KG1 (cell line): ENCODE data around the gene IGFBP3.

Source experiments
- DNase-seq: peaks from one replicate; lab custom pipeline; 2025; lab: John Stamatoyannopoulos, UW

Gene IGFBP3

GRCh38 chr7:45922810-45923209 lies 1.7 kb upstream of the IGFBP3 start:
- DNase-seq, result no peak

GRCh38 chr7:45921699-45922519 lies 837 bp upstream of the IGFBP3 start:
- DNase-seq, result peak; percentile 7

GRCh38 chr7:45921381-45921698 lies 268 bp upstream of the IGFBP3 start:
- DNase-seq, result no peak

- DNase-seq, result no peak
These were observed 1.0 kb downstream of the IGFBP3 start for GRCh38 chr7:45919993-45920459.

- DNase-seq, result no peak
These were observed 1.8 kb downstream of the IGFBP3 start for GRCh38 chr7:45919231-45919784.

GRCh38 chr7:45918556-45918955 lies 2.5 kb downstream of the IGFBP3 start:
- DNase-seq, result no peak

- peak; percentile 4 for DNase-seq
These were observed 3.4 kb downstream of the IGFBP3 start for GRCh38 chr7:45917658-45918057.

- DNase-seq, result no peak
These were observed 4.0 kb downstream of the IGFBP3 start for GRCh38 chr7:45917064-45917463.

GRCh38 chr7:45915606-45916005 lies 5.5 kb downstream of the IGFBP3 start:
- DNase-seq, result no peak

- DNase-seq, result no peak
These were observed 6.2 kb downstream of the IGFBP3 start for GRCh38 chr7:45914911-45915310.

GRCh38 chr7:45912972-45913371 lies 8.1 kb downstream of the IGFBP3 start:
- DNase-seq, result no peak

- DNase-seq, result no peak
These were observed 9.8 kb downstream of the IGFBP3 start for GRCh38 chr7:45911311-45911710.

GRCh38 chr7:45910855-45911254 lies 10.2 kb downstream of the IGFBP3 start:
- DNase-seq, result no peak

- DNase-seq, result no peak
These were observed 11.5 kb downstream of the IGFBP3 start for GRCh38 chr7:45909561-45909960.

GRCh38 chr7:45902820-45903219 lies 18.3 kb downstream of the IGFBP3 start:
- no peak for DNase-seq

GRCh38 chr7:45901566-45901965 lies 19.5 kb downstream of the IGFBP3 start:
- no peak for DNase-seq

- no peak for DNase-seq
These were observed 22.9 kb downstream of the IGFBP3 start for GRCh38 chr7:45898222-45898621.

- no peak for DNase-seq
These were observed 23.9 kb downstream of the IGFBP3 start for GRCh38 chr7:45897042-45897690.

GRCh38 chr7:45894665-45895062 lies 26.4 kb downstream of the IGFBP3 start:
- DNase-seq, result no peak

- DNase-seq, result no peak
These were observed 26.9 kb downstream of the IGFBP3 start for GRCh38 chr7:45893996-45894664.

GRCh38 chr7:45893374-45893995 lies 27.6 kb downstream of the IGFBP3 start:
- DNase-seq, result no peak

- no peak for DNase-seq
These were observed 28.6 kb downstream of the IGFBP3 start for GRCh38 chr7:45892407-45893035.
